IMR-90 (cell line): ENCODE data around the gene SLC37A4.

ENCODE experiments used
- CEBPB ChIP-seq: IDR thresholded peaks from 2 replicates; pipeline ENCODE4 v1.6.1; 2012; ENCODE audit warnings: low read depth, low read length, improper control_type of control experiment
- CHD1 ChIP-seq: IDR thresholded peaks from 2 replicates; pipeline ENCODE4 v1.6.1; 2012; ENCODE audit warnings: low read depth, low read length, improper control_type of control experiment
- CTCF ChIP-seq: conservative IDR thresholded peaks from 2 replicates; pipeline ENCODE4 v1.5.1; 2012; ENCODE audit warnings: mild to moderate bottlenecking, low read depth, low read length, improper control_type of control experiment
- ELK1 ChIP-seq: fragments of 150-350 bp; IDR thresholded peaks from 2 replicates; pipeline ENCODE4 v1.6.1; 2016; ENCODE audit warnings: low read depth, mild to moderate bottlenecking, low read length, moderate library complexity, borderline replicate concordance
- FOS ChIP-seq: fragments of 150-350 bp; IDR thresholded peaks from 2 replicates; pipeline ENCODE4 v1.6.1; 2016; ENCODE audit warnings: low read depth, low read length
- MAZ ChIP-seq: IDR thresholded peaks from 2 replicates; pipeline ENCODE4 v1.6.1; 2012; ENCODE audit warnings: low read depth, mild to moderate bottlenecking, low read length, improper control_type of control experiment, moderate library complexity, borderline replicate concordance
- MXI1 ChIP-seq: IDR thresholded peaks from 2 replicates; pipeline ENCODE4 v1.6.1; 2012; ENCODE audit warnings: low read depth, mild to moderate bottlenecking, low read length, moderate library complexity, borderline replicate concordance
- NFE2L2 ChIP-seq: fragments of 150-350 bp; IDR thresholded peaks from 2 replicates; pipeline ENCODE4 v1.6.1; 2016; ENCODE audit warnings: low read depth, mild to moderate bottlenecking, low read length
- POLR2A ChIP-seq: IDR thresholded peaks from 2 replicates; pipeline ENCODE4 v1.6.1; 2012; ENCODE audit warnings: mild to moderate bottlenecking, low read depth, low read length
- RAD21 ChIP-seq: IDR thresholded peaks from 2 replicates; pipeline ENCODE4 v1.6.1; 2012; ENCODE audit warnings: low read length, improper control_type of control experiment
- RFX5 ChIP-seq: IDR thresholded peaks from 2 replicates; pipeline ENCODE4 v1.8.0; 2012; ENCODE audit warnings: low read depth, mild to moderate bottlenecking, low read length, moderate library complexity
- SMC3 ChIP-seq: fragments of 150-350 bp; IDR thresholded peaks from 2 replicates; pipeline ENCODE4 v1.6.1; 2016; ENCODE audit warnings: low read depth, mild to moderate bottlenecking, antibody characterized with exemption, low read length, moderate library complexity

- no peak for TF ChIP-seq POLR2A
- TF ChIP-seq CTCF, result no peak
- TF ChIP-seq CEBPB, result no peak
- no peak for TF ChIP-seq RFX5
- TF ChIP-seq MAZ, result no peak
- no peak for TF ChIP-seq RAD21
- no peak for TF ChIP-seq FOS
- no peak for TF ChIP-seq SMC3
- no peak for TF ChIP-seq CHD1
- no peak for TF ChIP-seq MXI1
- TF ChIP-seq NFE2L2, result no peak
- no peak for TF ChIP-seq ELK1
Measured at GRCh38 chr11:119056421-119056999, 25.8 kb upstream of the SLC37A4 start.
